Endothelial cell of umbilical vein (primary cell): ENCODE results near the gene CCNB3.

Experiments used
- EZH2 ChIP-seq: IDR thresholded peaks from 2 replicates; pipeline ENCODE4 v1.6.1; 2012; ENCODE audit warnings: borderline replicate concordance, low read depth, mild to moderate bottlenecking, moderate library complexity, low read length, inconsistent platforms; ENCODE audit not compliant: severe bottlenecking
- FOS ChIP-seq: IDR thresholded peaks from 2 replicates; pipeline ENCODE4 v1.6.1; 2011; ENCODE audit warnings: mild to moderate bottlenecking, low read length, moderate library complexity, borderline replicate concordance; ENCODE audit not compliant: insufficient read depth
- GATA2 ChIP-seq: IDR thresholded peaks from 2 replicates; pipeline ENCODE4 v1.7.0; 2011; ENCODE audit warnings: low read depth, mild to moderate bottlenecking, moderate library complexity, mixed read lengths, low read length; ENCODE audit not compliant: insufficient read length, insufficient read depth
- JUN ChIP-seq: IDR thresholded peaks from 2 replicates; pipeline ENCODE4 v1.6.1; 2011; ENCODE audit warnings: borderline replicate concordance, low read depth; ENCODE audit not compliant: insufficient read length, insufficient read depth
- MYC ChIP-seq: IDR thresholded peaks from one replicate; pipeline ENCODE4 v1.6.1; 2011; ENCODE audit warnings: mild to moderate bottlenecking, low read depth, low read length
- POLR2A ChIP-seq: IDR thresholded peaks from 2 replicates; pipeline ENCODE4 v1.6.1; 2012; ENCODE audit warnings: low read depth, mild to moderate bottlenecking, control low read depth, low read length
- POLR2AphosphoS5 ChIP-seq: IDR thresholded peaks from 2 replicates; pipeline ENCODE4 v1.6.1; 2012; ENCODE audit warnings: low read depth, mild to moderate bottlenecking, control low read depth, low read length, moderate library complexity; ENCODE audit not compliant: insufficient read depth
- TF ChIP-seq, protein P1 (sequence below): IDR thresholded peaks from 2 replicates; pipeline ENCODE4 v1.6.1; 2011; ENCODE audit not compliant: insufficient read depth, insufficient read length
- TF ChIP-seq, protein P2 (sequence below), 2 donors: IDR thresholded peaks; 1 replicate in 1 of 2; 2 replicates in 1 of 2; pipeline ENCODE4 v1.5.1; 2011; ENCODE audit warnings: low read length in 2 of 2, mild to moderate bottlenecking in 2 of 2, moderate library complexity in 2 of 2, control low read depth in 1 of 2, inconsistent platforms in 1 of 2, low read depth in 1 of 2; ENCODE audit not compliant: insufficient read depth in 1 of 2; ENCODE audit errors: extremely low read depth in 1 of 2

DNA sequence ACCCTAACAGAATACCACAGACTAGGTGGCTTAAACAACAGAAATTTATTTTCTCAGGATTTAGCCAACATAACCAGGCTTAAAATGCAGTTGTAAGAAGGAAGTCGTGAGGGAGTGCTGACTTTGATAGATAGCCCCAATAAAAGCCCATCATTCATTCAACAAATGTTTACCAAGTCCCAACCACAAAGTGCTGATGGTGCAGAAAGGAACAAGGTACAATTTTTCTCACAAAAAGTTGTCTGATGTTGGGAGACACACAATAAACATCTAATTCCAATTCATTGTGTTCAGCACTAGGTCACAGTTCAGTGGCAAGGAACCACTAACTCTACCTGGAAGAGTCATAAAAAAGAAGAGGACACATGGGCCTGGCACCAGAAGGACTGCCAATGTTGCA, 46.0 kb upstream of the CCNB3 start:
- TF ChIP-seq POLR2A, result no peak
- TF ChIP-seq, protein P1, sequence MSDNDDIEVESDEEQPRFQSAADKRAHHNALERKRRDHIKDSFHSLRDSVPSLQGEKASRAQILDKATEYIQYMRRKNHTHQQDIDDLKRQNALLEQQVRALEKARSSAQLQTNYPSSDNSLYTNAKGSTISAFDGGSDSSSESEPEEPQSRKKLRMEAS, result no peak
- TF ChIP-seq, protein P2, sequence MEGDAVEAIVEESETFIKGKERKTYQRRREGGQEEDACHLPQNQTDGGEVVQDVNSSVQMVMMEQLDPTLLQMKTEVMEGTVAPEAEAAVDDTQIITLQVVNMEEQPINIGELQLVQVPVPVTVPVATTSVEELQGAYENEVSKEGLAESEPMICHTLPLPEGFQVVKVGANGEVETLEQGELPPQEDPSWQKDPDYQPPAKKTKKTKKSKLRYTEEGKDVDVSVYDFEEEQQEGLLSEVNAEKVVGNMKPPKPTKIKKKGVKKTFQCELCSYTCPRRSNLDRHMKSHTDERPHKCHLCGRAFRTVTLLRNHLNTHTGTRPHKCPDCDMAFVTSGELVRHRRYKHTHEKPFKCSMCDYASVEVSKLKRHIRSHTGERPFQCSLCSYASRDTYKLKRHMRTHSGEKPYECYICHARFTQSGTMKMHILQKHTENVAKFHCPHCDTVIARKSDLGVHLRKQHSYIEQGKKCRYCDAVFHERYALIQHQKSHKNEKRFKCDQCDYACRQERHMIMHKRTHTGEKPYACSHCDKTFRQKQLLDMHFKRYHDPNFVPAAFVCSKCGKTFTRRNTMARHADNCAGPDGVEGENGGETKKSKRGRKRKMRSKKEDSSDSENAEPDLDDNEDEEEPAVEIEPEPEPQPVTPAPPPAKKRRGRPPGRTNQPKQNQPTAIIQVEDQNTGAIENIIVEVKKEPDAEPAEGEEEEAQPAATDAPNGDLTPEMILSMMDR (IDR thresholded peaks at IDR 0.05; ENCODE audit: extremely low read depth in 1 of 2, insufficient read depth in 1 of 2, low read depth in 1 of 2, low read length in 2 of 2), result no peak
- no peak for TF ChIP-seq EZH2
- TF ChIP-seq POLR2AphosphoS5, result no peak
- no peak for TF ChIP-seq GATA2
- no peak for TF ChIP-seq JUN
- no peak for TF ChIP-seq MYC
- TF ChIP-seq FOS, result no peak
